MCF 10A (cell line): ENCODE measurements around the gene PPP2R2C. TPM values are rescaled to one million over a fixed set of nuclear protein-coding genes. Genes with fewer than 3 reads are reported as not detected.

ENCODE experiments used
- BruUV-seq: library from RNA; stranded (reverse); fragments of 400-500 nt; replicated peaks from 2 replicates; lab custom pipeline; 2021; lab: Mats Ljungman, UMichigan
- CTCF ChIA-PET: fragments of 300-600 bp; sonication (Branson Sonifier 250); formaldehyde crosslinking; extraction: SDS; loops from one replicate; lab custom pipeline; 2021; ENCODE audit warnings: antibody characterized with exemption, inconsistent platforms; lab: Yijun Ruan, JAX
- POLR2A ChIA-PET: fragments of 300-600, 350-650 bp; sonication (Branson Sonifier 250); formaldehyde crosslinking; extraction: SDS; loops from one replicate; lab custom pipeline; 2020; ENCODE audit warnings: antibody characterized with exemption, inconsistent platforms; lab: Yijun Ruan, JAX
- DNase-seq: peaks from one replicate; pipeline ENCODE4 v3.0.0-alpha.2; 2018; ENCODE audit not compliant: unreplicated experiment
- H3K27ac Mint-ChIP-seq: one replicate; pipeline ENCODE4 v1.8.0; 2022; ENCODE audit warnings: mild to moderate bottlenecking, low read depth, mixed read lengths; ENCODE audit not compliant: unreplicated experiment
- H3K27me3 Mint-ChIP-seq: one replicate; pipeline ENCODE4 v1.8.0; 2022; ENCODE audit warnings: mixed read lengths; ENCODE audit not compliant: insufficient read depth, unreplicated experiment
- H3K36me3 Mint-ChIP-seq: one replicate; pipeline ENCODE4 v1.8.0; 2022; ENCODE audit warnings: mild to moderate bottlenecking, moderate library complexity, mixed read lengths; ENCODE audit not compliant: insufficient read depth, unreplicated experiment
- H3K4me1 Mint-ChIP-seq: one replicate; pipeline ENCODE4 v1.8.0; 2022; ENCODE audit warnings: mixed read lengths; ENCODE audit not compliant: insufficient read depth, unreplicated experiment
- H3K4me3 Mint-ChIP-seq: one replicate; pipeline ENCODE4 v1.8.0; 2022; ENCODE audit warnings: mild to moderate bottlenecking, moderate library complexity, mixed read lengths; ENCODE audit not compliant: unreplicated experiment
- H3K9me3 Mint-ChIP-seq: one replicate; pipeline ENCODE4 v1.8.0; 2022; ENCODE audit warnings: mixed read lengths; ENCODE audit not compliant: unreplicated experiment
- CTCF ChIP-seq: fragments of 200-600 bp; IDR thresholded peaks from one replicate; pipeline ENCODE4 v1.8.0; 2022; ENCODE audit warnings: antibody characterized with exemption, mild to moderate bottlenecking; ENCODE audit not compliant: unreplicated experiment
- intact Hi-C: fragments of 100-400 bp; cut with micrococcal nuclease; formaldehyde crosslinking; loops from 2 replicates; pipeline ENCODE4 v1.14.1; 2022
- total RNA-seq: library from RNA; stranded (reverse); gene quantifications from 2 replicates; pipeline ENCODE4 v1.2.3, GENCODE V29; 2022

Gene PPP2R2C
- total RNA-seq, 1 experiment from 2014 or later: 3.6 TPM

GRCh38 chr4:6440506-6441201, 31.8 kb downstream of the PPP2R2C start:
- DNase-seq: no peak
- Mint-ChIP-seq H3K27ac (no peak overlapping the region), H3K4me3 (no peak overlapping the region), H3K36me3 (no peaks in the 10 kb centered on the region), H3K4me1 (no peaks in the 10 kb centered on the region), H3K27me3 (no peaks in the 10 kb centered on the region), H3K9me3 (no peaks in the 10 kb centered on the region)
- intact Hi-C loops: no loop called here
- BruUV-seq: no TSS peak
- TF ChIP-seq CTCF: no peak
- ChIA-PET POLR2A (no interaction called here), CTCF (no interaction called here)

DNA sequence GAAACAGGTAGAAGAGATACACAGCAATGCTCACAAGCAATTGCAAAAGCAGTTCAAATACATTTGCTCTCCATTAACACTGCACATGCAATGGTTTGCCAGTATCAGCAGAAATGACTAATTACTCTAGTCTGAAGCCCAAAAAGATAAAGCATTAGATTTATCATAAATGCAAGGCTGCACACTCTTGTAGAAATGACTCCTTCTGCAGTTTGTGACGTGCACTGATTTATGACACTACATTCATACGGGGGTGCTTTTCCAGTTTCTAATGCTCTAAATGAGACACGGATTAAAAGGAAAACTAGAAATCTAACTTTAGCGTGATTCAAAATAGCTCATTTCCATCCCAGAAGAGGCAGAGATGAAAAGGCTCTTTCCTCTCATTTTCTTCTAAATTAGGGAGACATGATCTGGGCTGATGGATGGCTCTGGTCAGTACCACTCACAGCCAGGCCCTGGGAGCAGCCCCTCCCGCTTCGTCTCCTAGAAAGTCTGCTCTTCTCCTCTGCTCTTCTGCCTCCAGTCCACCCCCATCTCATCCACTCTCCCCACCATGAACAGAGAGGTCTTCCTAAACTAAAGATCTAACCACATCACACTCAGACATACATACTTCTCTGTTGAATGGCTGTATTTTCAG, 33.2 kb downstream of the PPP2R2C start:
- ChIA-PET CTCF (no interaction called here), POLR2A (no interaction called here)
- H3K4me3 Mint-ChIP-seq: no peak overlapping the region
- BruUV-seq: no TSS peak
- DNase-seq: no peak
- intact Hi-C loops: no loop called here
- H3K27me3 Mint-ChIP-seq: no peaks in the 10 kb centered on the region
- H3K36me3 Mint-ChIP-seq: no peaks in the 10 kb centered on the region
- no peaks in the 10 kb centered on the region for H3K4me1 Mint-ChIP-seq
- peaks cover 8% of the 10 kb centered on the region for H3K9me3 Mint-ChIP-seq
- no peak overlapping the region for H3K27ac Mint-ChIP-seq
- TF ChIP-seq CTCF: no peak

- intact Hi-C loops: no loop called here
- ChIA-PET POLR2A (no interaction called here), CTCF (no interaction called here)
- H3K9me3 Mint-ChIP-seq: peaks cover 8% of the 10 kb centered on the region
- no peak for TF ChIP-seq CTCF
- no peak overlapping the region for H3K27ac Mint-ChIP-seq
- BruUV-seq: no TSS peak
- no peaks in the 10 kb centered on the region for H3K4me1 Mint-ChIP-seq
- peaks cover 2% of the 10 kb centered on the region for H3K36me3 Mint-ChIP-seq
- no peak overlapping the region for H3K4me3 Mint-ChIP-seq
- DNase-seq: no peak
- H3K27me3 Mint-ChIP-seq: no peaks in the 10 kb centered on the region
Measured at GRCh38 chr4:6437826-6438238, 34.6 kb downstream of the PPP2R2C start.

GRCh38 chr4:6435010-6435409, 37.4 kb downstream of the PPP2R2C start:
- Mint-ChIP-seq H3K36me3 (peaks cover 10% of the 10 kb centered on the region), H3K4me3 (no peak overlapping the region), H3K27ac (no peak overlapping the region), H3K27me3 (no peaks in the 10 kb centered on the region), H3K4me1 (no peaks in the 10 kb centered on the region), H3K9me3 (peaks cover 8% of the 10 kb centered on the region)
- ChIA-PET POLR2A (interaction anchor here (0.8 kb wide), 1 partner anchor 41 kb away, joined by 3 read pairs; no protein-coding TSS in a partner anchor), CTCF (no interaction called here)
- intact Hi-C loops: no loop called here
- TF ChIP-seq CTCF: no peak
- no peak for DNase-seq
- no TSS peak for BruUV-seq
